GM18867 (cell line): ENCODE results near the gene ST8SIA2.

Experiments
- ATAC-seq: cut with Tn5 transposase; IDR thresholded peaks from one replicate; pipeline ENCODE4 v1.9.1; 2021; ENCODE audit warnings: mild to moderate bottlenecking, moderate library complexity; ENCODE audit not compliant: unreplicated experiment

ST8SIA2 gene

DNA sequence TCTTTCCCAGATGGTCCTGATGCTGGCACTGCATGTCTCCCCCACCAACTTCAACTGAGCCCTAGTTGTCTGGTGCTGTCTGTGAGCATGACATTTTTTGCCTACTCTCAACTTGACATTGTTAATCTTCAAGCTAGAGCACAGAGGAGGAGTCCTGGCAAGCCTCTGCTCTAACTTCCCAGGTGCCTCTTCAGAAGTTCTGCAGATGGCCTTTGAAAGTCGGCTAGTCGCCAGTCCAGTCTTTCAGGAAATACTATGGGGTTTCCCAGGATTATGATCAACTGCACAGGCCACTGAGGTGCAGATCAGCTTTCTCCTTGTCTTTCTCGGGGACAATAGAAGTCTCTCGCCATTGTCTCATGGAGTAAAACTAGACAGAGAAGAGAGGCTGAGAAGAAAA is 86.7 kb downstream of the ST8SIA2 start:
- no peak for ATAC-seq

DNA sequence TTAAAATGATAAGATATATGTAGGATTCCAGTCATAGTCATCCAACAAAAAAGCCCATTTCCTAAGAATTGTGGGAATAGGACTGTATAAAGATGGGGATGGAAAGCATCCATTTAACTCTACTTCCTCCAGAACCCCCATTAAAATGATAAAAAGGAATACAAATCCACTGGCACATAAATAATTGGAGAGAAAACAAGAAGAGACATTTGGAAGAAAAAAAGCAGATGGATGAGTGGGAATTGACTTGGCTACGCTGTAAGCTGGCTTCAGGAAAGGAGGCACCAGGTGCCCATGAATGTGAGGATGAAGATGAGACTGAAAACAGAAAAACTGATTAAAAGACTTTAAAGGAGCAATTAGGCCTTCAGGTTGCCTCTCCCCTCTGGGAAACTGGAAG is 91.8 kb downstream of the ST8SIA2 start:
- ATAC-seq, result no peak

DNA sequence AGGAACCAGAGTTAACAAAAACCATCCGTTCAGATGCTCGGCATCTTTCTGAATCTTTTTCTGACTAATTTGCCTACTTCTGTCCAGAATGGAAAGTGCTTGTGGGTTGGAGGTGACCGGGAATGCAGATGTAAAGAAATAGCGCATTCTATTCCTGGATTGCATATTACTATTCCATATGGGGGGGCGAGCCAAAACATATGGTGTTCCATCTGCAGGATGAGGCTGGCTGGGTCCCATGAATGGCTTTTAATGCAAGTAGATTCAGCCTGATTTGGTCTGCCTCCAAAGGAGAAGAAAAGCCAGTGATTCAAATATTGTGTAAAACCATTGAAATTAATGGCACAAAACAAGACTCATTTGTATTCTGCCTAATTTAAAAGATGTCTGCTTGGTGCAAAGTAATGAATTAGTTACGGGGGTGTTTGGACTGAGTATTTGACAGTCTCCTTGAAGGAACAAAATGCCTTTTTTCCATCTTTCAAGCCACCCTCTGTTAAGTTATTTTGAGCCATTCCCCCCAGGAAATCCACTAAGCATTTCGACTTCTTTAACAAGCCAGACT is 99.0 kb downstream of the ST8SIA2 start:
- no peak for ATAC-seq

DNA sequence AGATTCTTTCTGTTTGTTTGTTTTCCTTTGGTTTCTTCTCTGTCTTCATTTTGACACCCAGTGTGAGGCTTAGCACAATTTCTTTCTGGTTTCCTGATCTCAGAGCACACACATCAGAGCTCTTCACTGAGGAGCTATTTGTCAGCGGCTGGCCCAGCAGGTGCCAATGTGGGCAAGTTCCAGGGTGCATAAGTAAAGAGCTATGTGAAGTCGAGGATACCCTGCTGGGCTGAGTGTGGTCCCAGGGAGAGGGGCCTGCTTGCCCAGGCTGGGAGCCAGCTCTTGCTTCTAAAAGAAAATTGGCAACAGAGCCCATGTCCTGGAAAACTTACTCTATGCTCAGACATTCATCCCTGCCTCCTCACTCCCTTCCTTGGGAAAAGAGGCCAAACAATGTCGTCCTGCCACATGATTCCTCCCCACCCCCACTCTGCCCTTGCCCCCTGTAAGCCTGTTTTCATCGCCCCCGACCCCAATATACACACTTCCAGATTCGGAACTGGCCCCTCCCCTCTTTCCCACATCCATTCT is 101.2 kb downstream of the ST8SIA2 start:
- no peak for ATAC-seq

DNA sequence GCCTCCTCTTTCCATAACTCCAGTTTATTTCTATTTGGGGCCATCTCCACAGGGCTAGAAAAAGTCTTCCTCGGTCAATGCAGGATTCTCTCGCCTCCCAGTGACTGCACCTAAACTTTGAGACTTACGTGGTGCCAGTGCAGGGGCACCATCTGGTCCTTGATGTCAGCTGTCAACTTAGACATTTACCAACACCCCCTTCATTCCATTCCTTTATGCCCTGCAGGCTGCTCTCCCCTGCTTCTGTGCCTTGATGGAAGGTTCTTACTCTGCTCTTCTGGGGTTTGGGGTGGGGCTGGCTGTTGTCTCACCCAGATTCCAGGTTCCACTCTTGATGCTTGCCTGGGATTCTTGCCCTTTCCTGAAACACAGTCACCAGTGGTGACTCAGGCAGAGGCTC is 101.8 kb downstream of the ST8SIA2 start:
- ATAC-seq, result no peak

DNA sequence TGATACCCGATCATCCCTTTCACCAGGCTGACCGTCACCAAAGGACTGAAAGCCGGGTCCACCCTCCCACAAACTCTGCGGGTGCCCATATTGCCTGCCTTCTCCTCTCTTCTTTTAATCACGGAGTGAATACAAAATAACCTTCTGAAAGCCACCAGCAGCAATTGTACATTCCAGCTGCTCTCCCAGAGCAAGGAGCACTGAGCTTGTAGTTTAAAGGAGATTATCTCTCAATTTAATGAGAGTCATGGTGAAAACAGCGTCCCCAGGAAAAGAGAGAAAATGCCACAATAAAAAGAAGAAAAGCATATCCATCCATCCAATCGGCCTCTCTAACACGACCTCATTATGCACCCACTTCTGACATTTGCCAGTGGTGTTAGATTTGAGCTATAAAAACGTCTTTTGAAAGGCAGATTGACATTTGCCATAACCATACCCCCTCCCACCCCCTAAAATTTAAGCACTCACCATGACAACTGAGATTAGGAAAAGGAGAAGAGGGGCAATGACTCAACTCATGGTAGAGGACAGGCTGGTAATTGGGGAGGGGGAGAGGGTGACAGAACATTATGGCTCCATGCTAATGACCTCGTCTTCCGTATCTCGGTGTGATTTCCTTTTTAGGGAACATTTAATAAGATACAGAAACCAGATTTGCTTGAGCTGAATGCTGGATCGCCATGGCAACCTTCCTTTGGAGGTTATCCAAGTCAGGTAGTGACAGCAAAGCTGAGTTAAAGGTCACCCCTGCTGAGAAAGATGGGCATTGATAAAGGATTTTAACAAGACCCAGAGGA is 106.2 kb downstream of the ST8SIA2 start:
- ATAC-seq, result no peak

DNA sequence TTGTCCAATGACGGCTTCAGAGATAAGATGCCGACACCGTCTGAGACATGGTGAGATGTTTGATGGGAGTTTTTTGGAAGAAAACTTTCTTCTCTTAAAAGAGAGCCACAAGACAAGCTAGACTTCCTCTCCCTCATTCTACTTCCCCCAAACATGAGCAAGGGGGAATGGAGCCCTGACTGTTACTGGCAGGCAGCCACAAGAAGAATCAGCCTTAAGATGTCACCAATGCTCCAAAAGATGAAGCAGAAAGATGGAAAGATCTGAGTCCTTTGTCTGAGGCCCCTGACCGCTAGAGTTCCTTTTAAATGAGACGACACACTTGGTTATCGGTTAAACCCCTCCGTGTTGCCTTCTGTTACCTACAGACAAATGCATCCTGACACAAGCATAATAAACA is 108.7 kb downstream of the ST8SIA2 start:
- ATAC-seq, result no peak

DNA sequence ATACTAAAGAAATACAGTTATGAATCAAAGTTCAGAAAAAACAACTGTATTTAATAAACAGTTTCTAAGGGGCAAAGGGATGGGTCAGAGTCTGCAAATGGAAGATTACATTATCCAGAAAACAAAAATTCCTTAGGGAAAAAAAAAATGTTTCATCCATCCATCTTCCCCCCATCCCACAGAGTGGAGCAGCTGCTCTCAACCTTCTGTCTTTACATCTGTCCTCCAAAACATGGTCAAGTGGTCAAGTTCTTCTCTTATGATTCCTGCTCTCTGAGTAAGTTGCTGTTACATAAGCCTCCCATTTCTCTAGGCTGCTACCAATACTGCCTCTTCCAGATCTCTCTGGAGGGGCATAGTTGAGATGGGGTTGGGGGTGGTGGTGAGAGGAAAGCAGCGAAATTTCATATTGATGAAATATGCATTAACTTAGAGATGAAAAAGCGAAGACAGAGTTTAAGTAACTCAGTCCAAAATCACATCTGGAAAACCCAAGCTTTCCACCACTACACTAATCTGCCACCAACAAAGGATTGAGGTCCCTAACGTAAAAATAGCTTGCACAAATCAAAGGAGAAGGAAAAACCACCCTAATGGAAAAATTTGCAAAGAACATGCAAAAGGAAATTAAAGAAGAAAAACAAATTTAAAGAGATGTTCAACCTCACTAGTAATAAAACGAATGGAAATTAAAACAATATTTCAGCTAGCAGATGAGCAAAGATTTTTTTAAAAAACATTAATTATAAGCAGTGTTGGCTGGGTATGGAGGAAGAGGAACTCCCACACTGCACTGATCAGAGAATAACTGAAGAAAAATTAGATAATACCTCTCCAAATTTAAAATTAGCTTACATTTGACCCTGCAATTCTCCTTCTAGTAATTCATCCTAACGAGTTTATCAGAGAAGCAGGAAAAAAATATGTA is 109.5 kb downstream of the ST8SIA2 start:
- ATAC-seq, result no peak

DNA sequence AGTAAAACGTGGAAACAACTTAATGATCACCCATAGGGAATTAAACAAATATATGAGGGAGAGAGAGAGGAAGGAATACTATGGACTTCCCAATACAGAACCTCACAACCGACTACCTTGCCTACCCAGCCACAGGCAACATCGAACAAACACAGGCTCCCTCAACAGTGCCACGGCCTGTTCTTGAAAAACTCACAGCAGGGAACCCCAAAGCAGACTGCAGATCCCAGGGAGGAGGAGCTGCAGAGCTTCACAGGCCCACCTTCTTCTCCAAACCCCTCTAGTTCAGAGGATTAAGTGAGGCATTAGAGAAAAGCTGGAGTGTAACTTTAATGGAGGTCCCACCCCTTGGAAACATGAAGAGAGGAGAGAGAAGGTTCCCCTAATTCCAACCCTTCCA is 110.2 kb downstream of the ST8SIA2 start:
- ATAC-seq, result no peak

DNA sequence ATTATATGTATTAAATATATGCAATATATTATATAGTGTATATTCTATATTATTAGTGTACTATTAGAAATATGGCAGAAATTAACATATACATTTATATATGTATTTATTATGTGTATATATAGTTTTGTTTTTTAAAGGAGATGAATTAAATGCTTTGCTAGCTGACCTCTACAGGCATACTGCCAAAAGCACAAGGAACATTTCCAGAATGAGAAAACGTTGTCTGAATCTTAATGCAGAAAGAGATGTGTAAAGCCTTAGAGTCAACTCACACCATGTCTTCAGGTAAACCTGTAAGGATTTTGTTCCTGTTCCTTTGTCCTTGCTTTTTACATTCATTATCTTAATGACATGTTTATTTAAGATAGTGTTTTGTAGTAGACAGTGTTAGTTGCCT is 111.9 kb downstream of the ST8SIA2 start:
- ATAC-seq, result no peak

DNA sequence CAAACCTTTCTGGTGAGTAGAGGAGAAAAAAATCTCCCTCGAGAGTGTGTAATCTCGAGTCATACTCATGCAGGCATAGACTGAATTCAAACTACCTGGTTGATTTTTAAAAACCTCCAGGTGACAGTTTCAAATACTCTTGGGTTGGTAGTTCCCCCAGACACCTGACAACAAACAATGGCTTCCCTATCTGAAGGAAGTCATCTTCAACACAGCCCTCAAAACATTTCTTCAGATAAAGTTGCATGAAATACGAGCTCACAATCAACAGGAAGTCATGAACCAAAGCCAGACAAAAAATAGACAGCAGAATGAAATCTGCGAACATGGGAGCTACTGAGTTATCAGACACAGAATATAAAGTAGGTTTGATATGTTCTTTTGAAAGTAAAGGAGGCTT is 112.8 kb downstream of the ST8SIA2 start:
- no peak for ATAC-seq

DNA sequence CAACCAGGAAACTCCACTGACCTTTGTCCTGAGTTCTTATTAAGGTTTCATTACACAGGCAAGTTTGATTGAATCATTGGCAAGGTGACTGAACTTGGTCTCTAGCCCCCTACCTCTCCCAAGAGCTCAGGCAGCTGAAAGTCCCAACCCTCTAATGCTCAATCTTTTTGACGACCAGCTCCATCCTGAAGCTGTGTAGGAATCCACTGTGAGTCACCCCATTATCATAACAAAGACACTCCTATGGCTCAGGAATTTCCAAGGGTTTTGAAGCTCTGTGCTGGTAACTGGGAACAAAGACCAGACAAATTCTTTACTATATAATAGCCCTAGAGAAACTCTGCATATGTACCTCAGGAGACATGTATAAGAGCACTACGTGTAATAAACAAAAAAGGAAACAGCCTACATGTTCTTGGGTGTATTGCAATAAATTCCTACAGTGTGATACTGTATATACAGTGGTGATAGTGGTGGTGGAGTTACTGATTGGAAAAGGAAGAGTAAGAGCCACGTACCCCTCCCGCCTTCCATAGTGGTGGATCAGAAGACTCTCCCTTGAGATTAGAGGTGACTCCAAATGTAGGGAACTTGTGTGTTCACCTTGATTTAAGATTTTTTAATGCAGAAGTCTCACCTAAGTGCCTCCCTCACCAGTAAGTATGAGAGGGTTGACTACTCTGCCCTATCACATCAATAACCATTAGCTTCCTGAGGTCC is 116.6 kb downstream of the ST8SIA2 start:
- no peak for ATAC-seq
